Small intestine (tissue), 7 donors: ENCODE results near the gene CHST13. TPM values are rescaled to one million over a fixed set of nuclear protein-coding genes. Genes with fewer than 3 reads are reported as not detected.

Experiments used
- DNase-seq, 2 donors: peaks; one replicate each; pipeline versions ENCODE4 v3.0.0 to v3.0.0-alpha.2; 2013
- FAIRE-seq: peaks from 2 replicates; lab custom pipeline; 2012; peaks lifted over from hg19 to GRCh38; lab: Jason Lieb, UNC
- H3K27ac ChIP-seq, 3 donors: one replicate each; pipeline ENCODE4 v1.5.1; 2013; ENCODE audit warnings: low read length in 2 of 3, mild to moderate bottlenecking in 2 of 3, control low read depth in 1 of 3, inconsistent platforms in 1 of 3, low read depth in 1 of 3, moderate library complexity in 1 of 3
- H3K27me3 ChIP-seq, 3 donors: one replicate each; pipeline ENCODE4 v1.6.1; 2013; ENCODE audit warnings: low read length in 3 of 3, inconsistent platforms in 1 of 3; ENCODE audit not compliant: control insufficient read depth in 3 of 3, insufficient read depth in 3 of 3
- H3K36me3 ChIP-seq, 3 donors: one replicate each; pipeline ENCODE4 v1.6.1; 2013; ENCODE audit warnings: low read length in 3 of 3, inconsistent platforms in 1 of 3, low read depth in 1 of 3, mild to moderate bottlenecking in 1 of 3, moderate library complexity in 1 of 3; ENCODE audit not compliant: control insufficient read depth in 3 of 3, insufficient read depth in 2 of 3
- H3K4me1 ChIP-seq, 3 donors: one replicate each; pipeline ENCODE4 v1.6.1; 2013; ENCODE audit warnings: low read length in 2 of 3, inconsistent platforms in 1 of 3, low read depth in 1 of 3, mild to moderate bottlenecking in 1 of 3, moderate library complexity in 1 of 3; ENCODE audit not compliant: control insufficient read depth in 3 of 3, insufficient read depth in 2 of 3
- H3K4me3 ChIP-seq, 3 donors: one replicate each; pipeline ENCODE4 v1.5.1; 2013; ENCODE audit warnings: low read length in 3 of 3, control low read depth in 1 of 3, inconsistent platforms in 1 of 3, low read depth in 1 of 3, mild to moderate bottlenecking in 1 of 3, moderate library complexity in 1 of 3
- H3K9me3 ChIP-seq, 2 donors: one replicate each; pipeline ENCODE4 v1.6.1; 2013; ENCODE audit warnings: low read depth in 1 of 2, low read length in 1 of 2; ENCODE audit not compliant: control insufficient read depth in 2 of 2, insufficient read depth in 1 of 2
- WGBS, 3 donors: extraction: QIAGEN DNeasy Blood & Tissue Kit; methylation state at CpG; one replicate each; pipeline ENCODE4 v1.1.7; 2013; 5-methylcytosine and 5-hydroxymethylcytosine counted together
- polyA plus RNA-seq, 4 donors: library from polyadenylated mRNA; stranded (reverse) in 3 of 4; unstranded in 1 of 4; fragments of 200-250 nt in 3 of 4; fragments of 120-200 nt in 1 of 4; gene quantifications; one replicate each; pipeline versions ENCODE4 v1.2.1 to v1.2.3, GENCODE V29; 2013
- donor health status: healthy with polysubstance abuse.
- donor health status: control.
- donor health status: control.
- donor health status: Bipolar disorder and iron deficiency.
- donor health status: healthy.

CHST13 gene
- polyA plus RNA-seq, 4 donors: 0.21 to 95.9 (median 1.4) TPM

- no peak overlapping the region for H3K4me3 ChIP-seq
- peak overlapping the region in 1 of 3 donors; percentile 93 for H3K27ac ChIP-seq
- FAIRE-seq (no peak), DNase-seq (peak; percentile 53 to 80)
- no peaks in the 10 kb centered on the region for H3K9me3 ChIP-seq
- 0 to 1% (median 0%) methylated on average over 6 of the region's 6 CpGs for WGBS, 3 donors
- peaks cover 0 to 23% (median 0%) of the 10 kb centered on the region in 3 donors for H3K36me3 ChIP-seq
- H3K27me3 ChIP-seq: peaks cover 0 to 6% (median 4%) of the 10 kb centered on the region in 3 donors
- peaks cover 0 to 40% (median 0%) of the 10 kb centered on the region in 3 donors for H3K4me1 ChIP-seq
Observed at GRCh38 chr3:126522363-126522788, 1.6 kb upstream of the CHST13 start.

DNA sequence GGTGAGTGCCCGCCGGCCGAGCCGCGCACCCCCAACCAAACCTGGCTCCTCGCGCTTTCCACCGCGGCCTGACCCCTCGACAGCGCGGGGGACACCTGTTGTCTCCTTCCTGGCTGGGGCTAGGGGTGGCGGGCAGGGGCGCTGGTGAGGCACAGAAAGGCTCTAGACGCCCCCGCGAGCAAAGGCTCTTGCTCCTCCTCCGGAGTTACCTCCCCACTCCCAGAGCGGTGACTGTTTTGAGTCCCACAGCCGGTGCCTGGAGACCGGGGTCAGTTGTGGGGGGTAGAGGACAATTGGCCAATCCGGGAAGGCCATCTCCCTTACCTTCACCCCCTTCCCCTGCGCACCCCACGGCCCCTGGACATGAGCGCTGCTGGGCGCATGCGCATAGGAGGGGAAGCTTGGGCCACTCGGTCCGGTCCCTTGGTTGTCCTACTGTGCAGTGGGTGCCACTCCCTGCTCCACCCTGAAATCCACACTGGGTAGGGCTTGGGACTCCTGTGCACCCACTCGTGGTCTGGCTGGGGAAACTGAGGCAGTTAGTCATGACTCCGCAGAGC lies 554 bp downstream of the CHST13 start:
- H3K36me3 ChIP-seq: peaks cover 0 to 31% (median 0%) of the 10 kb centered on the region in 3 donors
- peak in 1 of 2 donors; percentile 24 for DNase-seq
- peaks cover 0 to 55% (median 0%) of the 10 kb centered on the region in 3 donors for H3K4me1 ChIP-seq
- peak overlapping the region in 2 of 3 donors; percentile 59 to 70 for H3K4me3 ChIP-seq
- H3K27me3 ChIP-seq: peaks cover 0 to 6% (median 4%) of the 10 kb centered on the region in 3 donors
- no peaks in the 10 kb centered on the region for H3K9me3 ChIP-seq
- no peak for FAIRE-seq
- peak overlapping the region in 1 of 3 donors; percentile 93 for H3K27ac ChIP-seq
- WGBS, 3 donors: 7 to 8% (median 7%) methylated on average over 31 of the region's 31 CpGs

- Histone ChIP-seq H3K4me3 (peak overlapping the region in 1 of 3 donors; percentile 70), H3K36me3 (peaks cover 0 to 34% (median 0%) of the 10 kb centered on the region in 3 donors), H3K27ac (peak overlapping the region in 1 of 3 donors; percentile 93), H3K27me3 (peaks cover 0 to 6% (median 4%) of the 10 kb centered on the region in 3 donors), H3K4me1 (peaks cover 0 to 63% (median 0%) of the 10 kb centered on the region in 3 donors), H3K9me3 (no peaks in the 10 kb centered on the region)
- peak in 1 of 2 donors; percentile 89 for DNase-seq
- WGBS, 3 donors: 71 to 76% (median 72%) methylated on average over 8 to 12 of the region's 12 CpGs
- no peak for FAIRE-seq
Observed at GRCh38 chr3:126525091-126525852, 1.3 kb downstream of the CHST13 start.

GRCh38 chr3:126525853-126526667 lies 2.1 kb downstream of the CHST13 start:
- FAIRE-seq (no peak), DNase-seq (no peak)
- Histone ChIP-seq H3K27ac (peak overlapping the region in 1 of 3 donors; percentile 93), H3K4me3 (no peak overlapping the region), H3K9me3 (no peaks in the 10 kb centered on the region), H3K27me3 (peaks cover 0 to 6% (median 4%) of the 10 kb centered on the region in 3 donors), H3K36me3 (peaks cover 0 to 42% (median 0%) of the 10 kb centered on the region in 3 donors), H3K4me1 (peaks cover 0 to 70% (median 0%) of the 10 kb centered on the region in 3 donors)
- 87 to 92% (median 91%) methylated on average over 8 of the region's 8 CpGs for WGBS, 3 donors

GRCh38 chr3:126526668-126527005 lies 2.7 kb downstream of the CHST13 start:
- peak overlapping the region in 1 of 3 donors; percentile 93 for H3K27ac ChIP-seq
- H3K4me3 ChIP-seq: no peak overlapping the region
- peaks cover 0 to 43% (median 0%) of the 10 kb centered on the region in 3 donors for H3K36me3 ChIP-seq
- FAIRE-seq (no peak), DNase-seq (no peak)
- no peaks in the 10 kb centered on the region for H3K9me3 ChIP-seq
- H3K27me3 ChIP-seq: peaks cover 0 to 6% (median 4%) of the 10 kb centered on the region in 3 donors
- 81 to 85% (median 85%) methylated on average over 7 of the region's 7 CpGs for WGBS, 3 donors
- H3K4me1 ChIP-seq: peaks cover 0 to 70% (median 0%) of the 10 kb centered on the region in 3 donors

DNA sequence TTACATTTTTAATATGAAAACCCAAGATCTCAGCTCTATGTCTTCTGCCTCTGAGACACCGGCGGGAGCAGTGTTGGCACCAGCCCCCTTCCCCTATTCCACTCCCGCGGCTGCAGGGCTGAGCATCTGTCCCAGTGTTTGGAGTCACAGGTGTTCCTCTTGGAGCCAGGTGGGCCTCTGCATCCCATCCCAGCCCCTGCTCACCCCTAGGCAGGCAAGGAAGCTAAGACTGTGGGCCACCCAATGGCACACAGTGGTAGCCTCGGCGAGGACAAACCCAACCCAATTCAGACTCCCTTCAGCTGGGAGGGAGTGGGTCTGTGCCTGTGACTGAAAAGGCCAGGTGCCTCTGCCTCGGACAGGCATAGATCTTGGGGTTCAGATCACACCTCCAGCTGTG lies 3.1 kb downstream of the CHST13 start:
- peak overlapping the region in 1 of 3 donors; percentile 97 for H3K27ac ChIP-seq
- peaks cover 0 to 6% (median 4%) of the 10 kb centered on the region in 3 donors for H3K27me3 ChIP-seq
- peaks cover 0 to 70% (median 0%) of the 10 kb centered on the region in 3 donors for H3K4me1 ChIP-seq
- no peak overlapping the region for H3K4me3 ChIP-seq
- WGBS, 3 donors: 84 to 92% (median 88%) methylated on average over 7 of the region's 7 CpGs
- peaks cover 0 to 43% (median 0%) of the 10 kb centered on the region in 3 donors for H3K36me3 ChIP-seq
- DNase-seq (no peak), FAIRE-seq (no peak)
- H3K9me3 ChIP-seq: no peaks in the 10 kb centered on the region

DNA sequence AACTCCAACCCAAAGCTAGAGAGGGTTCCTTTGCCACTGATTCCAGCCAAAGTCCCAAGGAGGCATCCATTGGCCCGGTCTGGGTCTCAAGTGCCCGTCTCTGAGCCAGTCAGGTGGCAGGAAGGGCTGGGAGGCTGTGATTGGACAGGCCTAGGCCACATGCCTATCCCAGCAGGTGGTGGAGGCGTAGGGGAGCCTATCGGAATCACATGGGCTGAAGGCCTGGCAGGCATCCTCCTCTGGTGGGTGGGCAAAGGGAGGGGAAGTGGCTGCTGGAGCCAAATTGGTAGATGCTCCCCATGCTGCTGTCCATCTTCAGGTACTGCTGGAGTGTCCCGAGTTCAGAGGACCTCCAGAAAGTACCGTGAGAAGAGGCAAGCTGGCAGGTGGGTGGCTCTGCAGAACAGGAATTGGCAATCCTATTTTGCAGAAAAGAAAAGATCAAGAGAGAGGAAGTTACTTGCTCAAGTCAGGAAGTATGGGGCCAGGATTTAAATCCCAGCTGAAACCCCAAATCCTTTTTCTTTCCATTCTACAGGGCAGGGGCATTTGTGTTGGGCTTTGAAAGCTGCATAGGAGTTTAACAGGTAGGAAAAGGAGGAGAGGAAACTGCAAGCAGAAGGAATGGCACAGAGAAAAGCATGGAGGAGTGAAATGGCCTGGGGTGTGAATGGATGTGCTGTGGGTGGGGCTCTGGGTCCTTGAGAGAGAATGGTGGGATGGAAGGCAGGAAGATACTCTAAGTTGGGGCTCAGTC lies 3.7 kb downstream of the CHST13 start:
- WGBS, 3 donors: 77 to 87% (median 82%) methylated on average over 6 of the region's 6 CpGs
- H3K27ac ChIP-seq: peak overlapping the region in 1 of 3 donors; percentile 97
- H3K4me1 ChIP-seq: peaks cover 0 to 68% (median 0%) of the 10 kb centered on the region in 3 donors
- H3K27me3 ChIP-seq: peaks cover 0 to 6% (median 4%) of the 10 kb centered on the region in 3 donors
- no peak overlapping the region for H3K4me3 ChIP-seq
- FAIRE-seq (no peak), DNase-seq (no peak)
- peaks cover 0 to 43% (median 0%) of the 10 kb centered on the region in 3 donors for H3K36me3 ChIP-seq
- H3K9me3 ChIP-seq: no peaks in the 10 kb centered on the region
